ENCODE measurements around the gene CTU1. TPM values are rescaled to one million over a fixed set of nuclear protein-coding genes. Genes with fewer than 3 reads are reported as not detected.

Gene CTU1
- total RNA-seq, 4 donors from 2014 or later, result 7.8 to 27.7 (median 8.4) TPM; not detected in 1

DNA sequence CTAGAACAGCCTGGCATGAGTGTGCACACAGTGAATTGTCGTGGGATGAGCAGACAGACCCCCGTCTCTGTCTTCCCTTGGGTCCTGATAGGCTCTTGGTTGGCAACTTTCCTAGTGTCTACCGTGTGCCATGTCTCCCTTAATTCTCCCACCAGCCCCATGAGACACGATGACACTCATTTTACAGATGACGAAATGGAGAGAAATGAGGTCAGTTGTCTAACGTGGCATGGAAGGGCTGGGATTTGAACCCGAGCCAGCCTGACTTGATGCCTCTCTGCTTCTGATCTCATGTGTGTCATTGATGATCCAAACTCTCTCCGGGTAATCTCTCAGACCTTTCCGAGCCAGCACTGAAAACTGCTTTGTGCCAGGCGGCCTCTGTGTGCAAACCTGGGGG is 17.1 kb downstream of the CTU1 start:
- TF ChIP-seq, protein P1, sequence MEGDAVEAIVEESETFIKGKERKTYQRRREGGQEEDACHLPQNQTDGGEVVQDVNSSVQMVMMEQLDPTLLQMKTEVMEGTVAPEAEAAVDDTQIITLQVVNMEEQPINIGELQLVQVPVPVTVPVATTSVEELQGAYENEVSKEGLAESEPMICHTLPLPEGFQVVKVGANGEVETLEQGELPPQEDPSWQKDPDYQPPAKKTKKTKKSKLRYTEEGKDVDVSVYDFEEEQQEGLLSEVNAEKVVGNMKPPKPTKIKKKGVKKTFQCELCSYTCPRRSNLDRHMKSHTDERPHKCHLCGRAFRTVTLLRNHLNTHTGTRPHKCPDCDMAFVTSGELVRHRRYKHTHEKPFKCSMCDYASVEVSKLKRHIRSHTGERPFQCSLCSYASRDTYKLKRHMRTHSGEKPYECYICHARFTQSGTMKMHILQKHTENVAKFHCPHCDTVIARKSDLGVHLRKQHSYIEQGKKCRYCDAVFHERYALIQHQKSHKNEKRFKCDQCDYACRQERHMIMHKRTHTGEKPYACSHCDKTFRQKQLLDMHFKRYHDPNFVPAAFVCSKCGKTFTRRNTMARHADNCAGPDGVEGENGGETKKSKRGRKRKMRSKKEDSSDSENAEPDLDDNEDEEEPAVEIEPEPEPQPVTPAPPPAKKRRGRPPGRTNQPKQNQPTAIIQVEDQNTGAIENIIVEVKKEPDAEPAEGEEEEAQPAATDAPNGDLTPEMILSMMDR (IDR thresholded peaks at IDR 0.05), result no peak
- TF ChIP-seq POLR2A (IDR thresholded peaks at IDR 0.05), result no peak
- H3K27ac ChIP-seq, result no peak overlapping the region
- H3K4me3 ChIP-seq, result no peak overlapping the region
- no peaks in the 10 kb centered on the region for H3K9me3 ChIP-seq
- DNase-seq, result no peak
- intact Hi-C loops (cut with DNase I; ENCODE audit: low total_unique reads), result no loop called here
- no peaks in the 10 kb centered on the region for H3K4me1 ChIP-seq
- H3K27me3 ChIP-seq, result no peaks in the 10 kb centered on the region
- no peaks in the 10 kb centered on the region for H3K36me3 ChIP-seq

DNA sequence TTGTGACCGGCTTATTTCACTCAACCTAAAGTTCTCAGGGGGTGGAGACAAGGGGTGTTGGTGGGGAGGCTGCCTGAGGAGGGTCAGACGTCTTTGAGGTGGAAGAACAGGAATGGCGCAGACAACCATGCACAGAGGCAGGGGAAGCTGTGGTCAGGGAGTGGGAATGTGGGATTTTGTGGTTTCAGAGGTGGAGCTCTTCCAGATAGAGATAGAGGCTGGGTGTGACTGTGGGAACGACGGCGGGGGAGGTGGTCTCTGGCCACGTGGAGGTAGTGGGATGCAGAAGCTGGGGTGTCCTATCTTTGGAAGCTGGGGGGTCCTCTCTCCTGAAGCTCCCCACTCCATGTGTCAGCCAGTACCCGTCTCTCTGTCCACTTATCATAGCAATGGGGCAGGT is 17.7 kb downstream of the CTU1 start:
- TF ChIP-seq, protein P1 (IDR thresholded peaks at IDR 0.05), result no peak
- no peak for TF ChIP-seq POLR2A (IDR thresholded peaks at IDR 0.05)
- intact Hi-C loops (cut with DNase I; ENCODE audit: low total_unique reads), result no loop called here

DNA sequence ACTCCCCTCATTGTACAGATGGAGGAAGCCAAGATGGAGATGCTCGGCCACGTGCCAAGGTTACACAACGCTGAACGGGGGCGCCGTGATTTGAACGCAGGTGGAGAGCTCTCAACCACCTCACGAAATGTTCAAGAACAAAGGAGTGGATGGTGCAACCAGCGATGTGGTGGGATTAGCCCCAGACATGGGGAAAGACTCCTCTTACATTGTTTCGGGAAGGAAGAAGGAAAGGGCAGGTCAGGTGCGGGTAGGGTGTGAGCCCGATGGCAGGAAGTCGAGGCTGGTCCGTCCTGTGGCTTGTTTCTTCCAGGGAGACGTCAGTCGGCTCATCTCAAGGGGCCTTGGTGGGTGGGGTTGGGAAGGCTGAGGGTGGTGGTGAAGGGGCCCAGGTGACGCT is 18.4 kb downstream of the CTU1 start:
- Histone ChIP-seq H3K9me3 (no peaks in the 10 kb centered on the region), H3K4me3 (no peak overlapping the region), H3K36me3 (no peaks in the 10 kb centered on the region), H3K27ac (no peak overlapping the region), H3K27me3 (no peaks in the 10 kb centered on the region), H3K4me1 (no peaks in the 10 kb centered on the region)
- TF ChIP-seq, protein P1 (IDR thresholded peaks at IDR 0.05), result no peak
- TF ChIP-seq POLR2A (IDR thresholded peaks at IDR 0.05), result no peak
- no peak for DNase-seq
- intact Hi-C loops (cut with DNase I; ENCODE audit: low total_unique reads), result no loop called here

More for the DNA sequence above, 17.7 kb downstream of the CTU1 start:
- Histone ChIP-seq H3K9me3 (no peaks in the 10 kb centered on the region), H3K4me3 (no peak overlapping the region), H3K27me3 (no peaks in the 10 kb centered on the region), H3K27ac (no peak overlapping the region), H3K4me1 (no peaks in the 10 kb centered on the region), H3K36me3 (no peaks in the 10 kb centered on the region)
- DNase-seq, result no peak

DNA sequence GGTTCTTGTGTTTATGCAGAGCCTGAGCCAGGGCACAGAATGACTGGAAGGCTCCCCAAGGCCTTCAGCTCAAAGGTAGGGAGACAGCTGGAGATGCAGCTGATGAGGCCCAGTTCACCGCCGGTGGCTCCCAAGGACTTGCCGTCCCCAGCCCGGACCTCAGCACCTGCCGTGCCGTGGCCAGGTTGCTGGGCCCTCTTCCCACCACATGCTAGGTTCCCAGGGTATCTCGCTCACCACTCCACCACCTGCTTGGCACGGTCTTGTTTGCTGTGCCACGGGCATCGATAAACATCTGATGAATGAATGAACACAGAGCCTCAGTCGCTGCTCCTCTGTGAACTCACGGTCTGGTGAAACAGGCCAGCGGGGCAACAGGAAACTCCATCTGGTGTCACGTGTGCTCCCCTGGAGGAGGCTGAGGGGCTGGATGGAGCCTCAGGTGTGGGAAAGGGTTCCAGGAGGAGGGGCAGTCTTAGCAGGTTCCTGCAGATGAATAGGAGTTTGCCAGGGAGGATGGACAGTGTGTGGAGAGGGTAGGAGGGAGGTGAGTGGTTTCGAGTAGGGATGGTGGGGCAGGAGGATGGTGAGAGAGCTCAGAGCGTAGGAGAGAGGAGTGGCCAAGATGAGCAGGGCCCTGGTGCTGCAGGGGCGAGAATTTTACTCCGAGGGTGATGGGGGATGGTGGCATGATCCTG is 21.9 kb downstream of the CTU1 start:
- no peak for TF ChIP-seq POLR2A (IDR thresholded peaks at IDR 0.05)
- TF ChIP-seq, protein P1 (IDR thresholded peaks at IDR 0.05), result no peak
- no peak for DNase-seq

DNA sequence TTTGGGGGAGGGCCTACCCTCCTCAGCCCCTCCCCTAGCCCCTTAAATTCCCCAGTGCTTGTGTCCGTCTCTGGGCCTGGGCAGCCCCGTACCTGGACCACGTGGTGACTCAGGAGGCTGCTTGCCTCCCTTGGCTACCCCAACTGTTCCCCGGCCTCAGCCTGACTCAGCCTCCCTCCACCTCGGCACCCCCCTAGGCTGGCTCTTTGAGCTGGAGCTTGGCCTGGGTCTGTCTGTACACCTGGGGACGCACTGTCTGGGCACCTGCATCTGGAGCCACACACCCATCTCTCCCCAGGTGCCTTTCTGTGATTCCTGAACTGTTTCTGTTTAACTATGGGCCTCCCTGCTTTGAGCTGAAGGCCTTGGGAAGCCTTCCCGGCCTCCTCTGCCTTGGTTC is 23.7 kb downstream of the CTU1 start:
- intact Hi-C loops (cut with DNase I; ENCODE audit: low total_unique reads), result no loop called here
- TF ChIP-seq, protein P1 (IDR thresholded peaks at IDR 0.05), result no peak
- TF ChIP-seq POLR2A (IDR thresholded peaks at IDR 0.05), result no peak
- H3K36me3 ChIP-seq, result no peaks in the 10 kb centered on the region
- H3K27ac ChIP-seq, result no peak overlapping the region
- no peak overlapping the region for H3K4me3 ChIP-seq
- H3K9me3 ChIP-seq, result no peaks in the 10 kb centered on the region
- H3K27me3 ChIP-seq, result no peaks in the 10 kb centered on the region
- no peak for DNase-seq
- H3K4me1 ChIP-seq, result no peaks in the 10 kb centered on the region

More for the DNA sequence above, 21.9 kb downstream of the CTU1 start:
- no peaks in the 10 kb centered on the region for H3K36me3 ChIP-seq
- intact Hi-C loops (cut with DNase I; ENCODE audit: low total_unique reads), result no loop called here
- H3K4me3 ChIP-seq, result no peak overlapping the region
- no peaks in the 10 kb centered on the region for H3K9me3 ChIP-seq
- H3K27me3 ChIP-seq, result no peaks in the 10 kb centered on the region
- H3K4me1 ChIP-seq, result no peaks in the 10 kb centered on the region
- H3K27ac ChIP-seq, result no peak overlapping the region

Data from uterus (tissue), 4 donors.